Raji (cell line): ENCODE measurements around the gene MEAK7.
A peak's percentile ranks its signal among the peaks of the same experiment; 100 is the strongest.

Source experiments
- POLR2A ChIP-seq: IDR thresholded peaks from 2 replicates; pipeline ENCODE4 v1.6.1; 2011; ENCODE audit warnings: low read depth, low read length, control low read depth; ENCODE audit not compliant: insufficient read depth

The MEAK7 gene, protein sequence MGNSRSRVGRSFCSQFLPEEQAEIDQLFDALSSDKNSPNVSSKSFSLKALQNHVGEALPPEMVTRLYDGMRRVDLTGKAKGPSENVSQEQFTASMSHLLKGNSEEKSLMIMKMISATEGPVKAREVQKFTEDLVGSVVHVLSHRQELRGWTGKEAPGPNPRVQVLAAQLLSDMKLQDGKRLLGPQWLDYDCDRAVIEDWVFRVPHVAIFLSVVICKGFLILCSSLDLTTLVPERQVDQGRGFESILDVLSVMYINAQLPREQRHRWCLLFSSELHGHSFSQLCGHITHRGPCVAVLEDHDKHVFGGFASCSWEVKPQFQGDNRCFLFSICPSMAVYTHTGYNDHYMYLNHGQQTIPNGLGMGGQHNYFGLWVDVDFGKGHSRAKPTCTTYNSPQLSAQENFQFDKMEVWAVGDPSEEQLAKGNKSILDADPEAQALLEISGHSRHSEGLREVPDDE

DNA sequence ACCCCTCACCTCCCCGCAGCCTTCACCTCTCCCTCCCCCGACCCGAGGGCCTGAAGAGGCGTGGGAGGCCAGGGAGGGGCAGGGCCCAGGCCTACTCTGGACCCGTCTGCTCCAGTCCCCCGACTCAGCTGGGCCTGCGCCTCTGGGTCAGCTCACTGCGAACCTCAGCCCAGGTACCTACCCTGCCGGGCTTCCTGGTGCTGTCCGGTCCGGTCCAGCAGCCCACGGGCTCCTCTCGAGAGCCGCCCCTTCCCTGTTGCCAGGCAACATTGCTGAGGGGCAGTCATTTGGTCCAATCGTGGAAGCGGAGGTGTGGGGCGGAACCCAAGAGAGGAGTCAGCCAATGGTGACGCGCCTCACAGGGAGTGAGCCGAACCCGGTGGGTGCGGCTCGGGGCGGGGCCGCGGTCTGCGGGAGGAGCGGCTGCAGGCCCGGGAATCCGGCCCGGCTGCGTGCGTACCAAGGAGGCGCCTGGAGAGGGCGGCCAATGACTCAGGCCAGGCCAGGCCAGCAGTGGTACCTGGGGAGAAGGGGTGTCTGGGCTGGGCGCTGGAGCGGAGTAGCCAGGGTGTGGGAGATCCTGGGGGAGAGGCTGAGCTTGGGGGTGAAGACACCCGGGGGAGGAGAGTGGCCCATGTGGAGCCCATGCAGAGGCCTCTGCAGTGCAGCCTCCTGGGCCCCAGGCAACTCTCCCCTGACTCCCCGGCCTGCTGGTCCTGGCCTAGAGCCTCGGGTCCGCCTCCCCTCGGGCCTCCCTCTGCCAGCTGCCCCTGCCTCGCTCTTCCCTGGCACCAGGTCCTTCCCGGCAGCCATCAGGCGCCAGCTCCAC lies at the start of gene MEAK7:
TSS of gene MEAK7 (minus strand) at position 240 of the 829 bp plus-strand sequence. CDS start 6,573 bp downstream, outside the sequence.
- peak; percentile 86 for TF ChIP-seq POLR2A

DNA sequence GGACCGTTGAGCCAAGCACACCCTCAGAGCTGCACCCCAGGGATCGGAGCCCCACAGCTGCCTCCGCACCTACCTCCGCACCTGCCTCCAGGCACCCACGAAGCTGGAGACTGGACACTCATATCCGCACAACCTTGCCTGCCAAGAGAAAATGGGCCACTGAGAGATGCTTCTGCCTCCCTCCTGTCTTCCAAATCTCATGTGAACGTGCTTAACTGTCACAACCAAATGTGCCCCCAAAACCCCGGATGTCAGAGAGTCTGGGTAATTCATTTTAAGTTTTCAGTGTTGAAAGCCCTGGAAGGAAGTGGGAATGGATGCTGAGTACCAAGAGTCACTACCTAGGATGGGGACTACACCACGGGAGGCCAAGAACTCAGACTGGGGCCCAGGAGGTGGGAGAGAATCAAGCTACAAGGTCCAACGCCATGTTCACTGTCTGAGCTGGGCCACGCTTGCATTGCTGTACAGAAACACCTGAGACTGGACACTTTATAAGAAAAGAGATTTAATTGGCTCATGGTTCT lies 49.5 kb upstream of the MEAK7 start:
- no peak for TF ChIP-seq POLR2A

DNA sequence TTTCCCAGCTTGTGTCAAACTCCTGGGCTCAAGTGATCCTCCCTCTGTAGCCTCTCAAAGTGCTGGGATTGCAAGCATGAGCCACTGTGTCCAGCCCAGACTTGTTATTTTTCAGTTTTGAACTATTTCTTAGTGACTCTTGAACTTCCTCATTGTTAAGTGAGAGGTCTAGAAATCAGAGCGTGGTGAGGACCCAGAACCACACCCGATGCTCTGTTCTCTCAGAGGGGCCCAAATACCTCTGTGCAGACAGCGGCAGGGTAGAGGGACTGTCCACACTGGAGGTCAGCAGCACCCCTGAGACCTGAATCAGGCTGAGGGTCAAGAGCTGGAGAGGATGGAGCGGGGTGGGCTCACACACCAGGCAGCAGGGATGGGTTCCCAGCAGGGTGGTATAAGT lies 47.7 kb upstream of the MEAK7 start:
- TF ChIP-seq POLR2A, result no peak

DNA sequence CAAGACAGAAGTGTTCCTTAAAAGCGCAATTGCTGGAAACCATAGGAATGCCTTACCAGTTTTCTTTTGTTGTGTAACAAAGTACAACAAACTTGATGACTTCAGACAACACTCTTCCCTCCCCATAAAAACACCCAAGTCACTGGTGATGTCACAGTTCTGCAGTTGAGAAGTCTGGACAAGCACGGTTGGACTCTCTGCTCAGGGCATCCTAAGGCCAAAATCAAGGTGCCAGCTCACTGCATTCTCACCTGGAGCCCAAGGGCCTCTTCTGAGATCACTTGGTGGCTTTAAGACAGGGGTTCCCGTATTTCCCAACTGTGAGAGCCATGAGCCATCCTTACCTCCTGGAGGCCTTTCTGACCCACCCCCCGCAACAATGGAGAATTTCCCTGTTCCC lies 45.6 kb upstream of the MEAK7 start:
- no peak for TF ChIP-seq POLR2A

DNA sequence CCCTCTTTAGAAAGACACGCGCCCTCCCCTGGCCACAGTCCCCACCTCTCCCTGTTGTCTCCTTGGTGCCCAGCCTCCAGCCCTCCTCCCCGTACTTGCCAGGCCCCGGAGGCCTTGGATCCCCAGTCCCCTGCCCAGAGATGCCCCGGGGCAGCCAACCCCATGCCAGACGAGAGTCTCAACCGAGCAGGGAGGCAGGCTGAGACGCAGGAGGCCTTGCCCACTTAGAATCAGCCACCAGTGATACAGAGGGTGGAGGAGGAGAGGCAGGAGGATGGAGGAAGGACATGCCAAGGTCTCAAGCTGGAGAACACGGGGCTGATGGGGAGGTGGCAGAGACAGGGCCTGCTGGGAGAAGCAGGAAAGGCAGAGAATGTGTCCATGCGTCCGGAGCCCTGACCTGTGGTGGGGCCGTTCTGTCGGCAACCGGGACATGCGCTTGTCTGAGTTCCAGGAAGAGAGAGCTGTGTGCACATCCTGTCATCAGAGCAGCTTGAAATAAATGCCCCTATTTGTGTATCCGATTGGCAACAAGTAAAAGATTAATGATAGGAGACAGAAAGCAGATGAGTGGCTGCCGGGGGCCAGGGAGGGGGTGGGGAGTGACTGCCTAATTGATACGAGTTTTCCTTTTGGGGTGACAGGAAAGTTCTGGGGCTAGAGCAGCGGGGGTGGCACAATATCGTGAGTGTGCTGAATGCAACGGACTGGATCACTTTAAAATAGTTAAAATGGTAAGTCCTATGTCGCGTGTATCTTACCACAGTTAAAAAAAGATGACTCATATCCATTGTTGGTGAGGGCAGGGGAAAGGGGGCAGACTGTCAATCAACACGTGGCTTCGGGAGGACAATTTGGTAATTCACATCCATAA lies 44.7 kb upstream of the MEAK7 start:
- no peak for TF ChIP-seq POLR2A

DNA sequence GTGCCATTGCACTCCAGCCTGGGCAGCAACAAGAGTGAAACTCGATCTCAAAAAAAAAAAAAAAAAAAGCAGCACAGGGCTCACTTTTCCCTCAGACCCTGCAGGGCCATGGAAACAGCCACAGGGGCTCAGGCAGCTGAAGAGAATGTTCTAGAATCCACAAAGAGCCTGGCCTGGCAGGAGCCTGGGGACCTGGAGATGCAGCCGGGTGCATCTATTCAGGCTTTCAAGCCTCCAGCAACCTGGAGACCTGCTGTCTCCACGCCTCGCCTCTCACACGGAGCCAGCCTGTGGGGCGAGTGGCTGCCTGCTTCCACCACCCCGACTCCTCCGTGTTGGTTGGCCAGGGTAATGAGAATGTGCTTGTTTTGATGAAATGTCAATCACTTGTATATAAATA lies 44.0 kb upstream of the MEAK7 start:
- TF ChIP-seq POLR2A, result no peak

DNA sequence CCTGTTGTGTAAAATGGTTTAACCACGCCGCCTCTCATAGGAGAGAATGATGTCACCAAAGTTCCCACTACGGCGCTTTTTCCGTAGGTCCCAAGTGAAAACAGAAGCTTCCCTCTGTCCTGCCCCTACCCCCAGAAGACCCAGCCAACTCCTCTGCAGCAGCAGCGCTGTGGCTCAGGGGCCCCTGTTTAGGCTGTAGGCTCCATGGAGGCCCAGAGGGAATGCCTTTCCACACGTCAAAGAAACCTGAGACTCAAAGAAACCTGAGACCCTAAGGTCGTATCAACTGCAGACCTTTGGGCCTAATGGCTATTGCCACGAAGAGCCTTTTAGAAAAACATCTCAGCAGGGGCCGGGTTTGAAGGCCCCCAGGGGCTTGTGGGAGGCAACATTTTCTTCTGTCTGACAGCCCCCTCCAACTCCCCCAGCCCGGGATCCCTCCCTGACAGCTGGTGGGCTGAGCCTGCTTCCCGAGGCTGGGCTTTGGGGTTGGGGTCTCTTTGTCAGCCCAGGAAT lies 43.1 kb upstream of the MEAK7 start:
- TF ChIP-seq POLR2A, result no peak

DNA sequence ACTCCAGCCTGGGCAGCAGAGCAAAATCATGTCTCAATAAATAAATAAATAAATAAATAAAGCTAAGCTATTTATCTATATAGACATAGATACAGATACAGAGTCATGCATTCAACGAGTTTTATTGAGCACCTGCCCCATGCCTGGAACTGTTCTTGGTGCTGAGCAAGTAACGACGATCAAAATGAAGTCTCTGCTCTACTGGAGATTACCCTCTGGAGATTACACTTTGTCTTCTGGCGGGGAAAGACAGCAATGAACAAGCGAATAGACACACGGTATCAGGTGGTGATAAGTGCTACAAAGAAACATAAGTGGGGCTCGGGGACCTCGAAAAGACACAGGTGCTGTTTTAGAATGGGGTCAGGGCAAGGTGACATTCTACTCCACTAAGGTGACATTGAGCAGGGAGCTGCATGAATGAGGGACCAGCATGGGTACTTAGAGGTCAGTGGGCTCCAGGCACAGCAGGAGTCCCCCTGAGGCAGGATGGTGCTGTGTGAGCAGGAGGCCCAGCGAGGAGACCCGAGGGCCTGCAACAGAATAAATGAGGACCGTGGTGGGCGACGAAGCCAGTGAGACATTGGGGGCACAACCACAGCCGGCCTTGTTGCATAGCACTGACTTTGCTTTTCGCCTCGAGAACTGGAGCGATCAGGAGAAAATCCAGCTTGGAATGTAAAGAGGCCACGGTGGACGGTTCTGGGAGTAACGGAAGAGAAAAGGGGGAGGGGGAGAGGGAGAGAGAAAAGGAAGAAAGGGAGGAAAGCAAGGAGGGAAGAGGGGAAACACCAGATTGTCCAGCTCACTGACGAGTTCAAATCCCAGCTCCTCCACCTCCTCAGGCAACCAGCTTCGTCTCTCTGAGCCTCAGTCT lies 42.4 kb upstream of the MEAK7 start:
- TF ChIP-seq POLR2A, result no peak

DNA sequence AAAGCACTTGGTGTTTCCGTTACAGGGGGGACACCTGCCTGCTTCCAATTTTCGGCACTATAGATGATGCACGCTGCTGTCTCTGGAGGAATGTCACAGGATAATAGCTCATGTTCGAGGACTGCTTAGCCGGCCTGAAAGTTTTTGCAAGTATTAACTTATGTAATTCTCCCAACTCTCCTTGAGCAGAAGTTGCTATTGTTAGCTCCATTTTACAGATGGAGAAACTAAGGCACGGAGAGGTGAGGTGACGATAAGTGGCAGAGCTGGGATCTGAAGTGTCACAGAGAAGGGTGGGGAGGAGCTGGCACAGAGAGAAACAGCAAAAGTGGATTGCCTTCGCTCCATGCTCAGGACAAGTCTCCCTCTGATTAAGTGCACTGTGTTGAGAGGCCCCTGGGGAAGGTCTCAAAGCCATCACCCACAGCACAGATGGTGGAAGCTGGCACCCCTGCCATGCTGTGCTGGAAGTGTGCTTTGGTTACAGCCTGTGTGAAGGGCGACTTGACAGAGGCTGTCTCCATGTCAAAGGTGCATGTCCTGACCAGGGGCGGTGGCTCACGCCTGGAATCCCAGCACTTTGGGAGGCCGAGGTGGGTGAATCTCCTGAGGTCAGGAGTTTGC lies 40.8 kb upstream of the MEAK7 start:
- TF ChIP-seq POLR2A, result no peak

DNA sequence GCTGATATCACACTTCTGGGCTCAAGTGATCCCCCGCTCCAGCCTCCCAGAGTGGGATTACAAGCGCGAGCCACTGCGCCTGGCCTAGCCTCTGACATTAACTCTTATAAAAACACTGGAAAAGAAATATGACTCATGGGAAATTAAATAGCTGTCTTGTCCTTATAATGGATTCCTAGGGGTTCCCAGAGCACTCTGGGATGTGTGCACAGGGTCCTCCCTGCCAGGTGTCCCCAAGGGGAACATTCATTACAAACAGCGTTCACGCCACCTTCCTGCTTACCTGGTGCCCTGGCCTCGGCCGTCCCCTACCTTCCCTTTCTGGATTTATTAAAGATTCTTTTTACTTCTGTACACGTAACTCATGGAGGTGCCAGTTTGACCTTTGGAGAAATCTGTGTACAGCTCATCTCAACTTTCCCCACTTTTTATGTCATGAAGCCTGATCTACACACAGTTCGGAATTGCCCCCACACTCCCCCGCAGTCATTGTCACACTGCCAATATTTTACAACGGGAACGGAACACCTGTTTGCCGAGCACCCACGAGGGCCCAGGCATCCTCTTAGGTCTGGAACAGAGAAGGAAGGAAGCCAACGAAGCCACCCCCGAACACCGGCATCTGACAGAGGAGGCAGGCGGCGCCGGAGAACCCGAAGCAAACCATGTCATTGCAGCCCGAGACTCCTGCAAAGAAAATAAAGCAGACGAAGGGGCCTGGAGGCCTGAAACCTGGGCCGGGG lies 39.7 kb upstream of the MEAK7 start:
- TF ChIP-seq POLR2A, result no peak

DNA sequence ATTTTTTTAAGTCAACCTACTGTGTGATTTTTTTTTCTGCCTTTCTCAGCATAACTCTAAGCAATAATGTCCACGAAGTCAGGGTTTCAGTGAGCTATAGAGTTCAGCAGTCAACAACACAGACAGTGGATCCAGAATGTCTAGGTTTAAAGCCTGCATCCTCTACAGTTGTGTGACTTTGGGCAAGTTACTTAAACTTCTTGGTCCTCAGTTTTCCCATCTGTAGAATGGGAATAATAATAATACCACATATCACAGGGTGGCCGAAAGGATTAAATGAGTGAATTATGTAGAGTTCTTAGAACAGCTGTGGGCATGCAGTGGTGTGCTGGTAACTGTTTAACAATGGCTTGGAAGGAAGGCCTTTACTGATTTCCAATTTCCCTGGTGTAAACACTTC lies 38.8 kb upstream of the MEAK7 start:
- TF ChIP-seq POLR2A, result no peak

DNA sequence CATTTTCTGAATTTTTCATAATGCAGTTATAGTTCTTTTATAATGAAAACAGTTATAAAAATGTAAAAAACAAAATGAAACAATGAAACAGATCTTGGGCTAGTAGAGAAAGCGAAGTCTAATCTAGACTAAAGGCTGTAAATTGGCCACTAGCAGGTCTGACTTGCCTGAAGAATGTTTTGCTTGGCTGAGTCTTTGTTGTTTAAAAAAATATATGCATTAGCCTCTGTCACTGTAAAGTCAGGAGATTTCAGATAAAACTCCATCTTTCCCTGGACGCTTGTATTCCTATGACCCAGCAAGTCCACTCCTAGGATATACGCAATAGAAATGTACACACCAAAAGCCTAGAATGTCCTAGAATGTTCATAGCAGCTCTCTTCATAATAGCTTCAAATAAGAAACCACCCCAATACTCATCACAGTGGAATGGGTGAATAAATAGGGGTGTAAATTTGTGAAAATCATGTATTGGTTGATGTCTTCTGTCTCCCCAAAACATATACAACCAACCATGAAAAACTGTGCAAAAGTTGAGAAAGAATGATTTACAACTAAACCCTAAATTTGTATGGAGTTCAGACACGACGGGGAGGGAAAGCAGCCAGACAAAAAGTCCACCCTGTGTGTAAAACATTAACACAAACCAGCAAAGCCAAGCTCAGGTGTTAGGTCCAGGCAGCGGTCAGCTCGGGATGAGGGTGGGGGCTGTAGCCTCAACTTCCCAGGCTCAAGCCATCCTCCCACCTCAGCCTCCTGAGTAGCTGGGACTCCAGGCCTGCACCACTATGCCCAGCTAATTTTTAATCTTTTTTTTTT lies 37.7 kb upstream of the MEAK7 start:
- no peak for TF ChIP-seq POLR2A

DNA sequence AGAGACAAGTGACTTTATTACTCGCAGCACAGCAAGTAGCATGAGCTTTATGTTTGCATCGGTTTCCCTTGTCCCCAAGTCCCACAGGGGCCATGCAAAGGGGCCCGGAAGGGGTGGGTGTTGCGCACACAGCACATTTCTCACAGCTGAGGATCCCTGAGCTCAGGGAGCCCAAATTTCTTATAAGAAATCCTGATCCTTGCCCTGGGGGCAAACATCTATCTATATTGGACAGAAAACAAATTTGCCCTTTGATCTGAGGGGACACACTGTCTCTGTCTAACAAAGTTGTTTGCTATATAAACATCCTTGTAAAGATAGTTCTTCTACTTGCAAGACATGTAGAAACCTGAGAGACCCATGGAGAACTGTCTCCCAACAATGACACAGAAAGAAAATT lies 35.7 kb upstream of the MEAK7 start:
- TF ChIP-seq POLR2A, result no peak
